RWPE2 (cell line): Measurements from ENCODE around the gene ELFN1.

Source experiments
- ATAC-seq: fragments of 200-7000 bp; cut with Tn5 transposase; 3 replicates; pipeline ENCODE4 v1.9.1; 2021; ENCODE audit warnings: low read depth
- DNase-seq: peaks from one replicate; pipeline ENCODE4 v3.0.0-alpha.2; 2020; ENCODE audit warnings: low spot score
- H3K27ac ChIP-seq: fragments of 450-650 bp; 2 replicates; pipeline ENCODE4 v1.5.1; 2017; ENCODE audit warnings: mild to moderate bottlenecking; ENCODE audit not compliant: poor library complexity, severe bottlenecking
- H3K27me3 ChIP-seq: fragments of 250-450 bp; sonication (Bioruptor Pico); 2 replicates; pipeline ENCODE4 v1.5.1; 2021; ENCODE audit warnings: mild to moderate bottlenecking, moderate library complexity; ENCODE audit not compliant: insufficient read depth, poor library complexity, severe bottlenecking
- H3K36me3 ChIP-seq: fragments of 250-450 bp; sonication (Bioruptor Pico); 2 replicates; pipeline ENCODE4 v1.5.1; 2020; ENCODE audit warnings: low read depth, mild to moderate bottlenecking, moderate library complexity
- H3K4me1 ChIP-seq: fragments of 250-450 bp; sonication (Bioruptor Pico); 2 replicates; pipeline ENCODE4 v1.5.1; 2021; ENCODE audit warnings: mild to moderate bottlenecking, moderate library complexity; ENCODE audit not compliant: insufficient read depth, poor library complexity, severe bottlenecking
- H3K4me3 ChIP-seq: fragments of 250-450 bp; sonication (Bioruptor Pico); 2 replicates; pipeline ENCODE4 v1.5.1; 2021; ENCODE audit warnings: mild to moderate bottlenecking, moderate library complexity; ENCODE audit not compliant: severe bottlenecking
- H3K9me3 ChIP-seq: fragments of 250-450 bp; sonication (Bioruptor Pico); 2 replicates; pipeline ENCODE4 v1.5.1; 2021; ENCODE audit warnings: mild to moderate bottlenecking, moderate library complexity; ENCODE audit not compliant: severe bottlenecking
- CTCF ChIP-seq: fragments of 450-650 bp; IDR thresholded peaks from one replicate; pipeline ENCODE4 v1.5.1; 2017; ENCODE audit warnings: mild to moderate bottlenecking, moderate library complexity; ENCODE audit not compliant: poor library complexity, severe bottlenecking

ELFN1 gene

GRCh38 chr7:1685000-1685624, 15.0 kb downstream of the ELFN1 start:
- Histone ChIP-seq H3K27me3 (no peaks in the 10 kb centered on the region), H3K9me3 (peaks cover 9% of the 10 kb centered on the region), H3K27ac (no peak overlapping the region), H3K4me1 (no peaks in the 10 kb centered on the region), H3K4me3 (no peak overlapping the region), H3K36me3 (no peaks in the 10 kb centered on the region)
- no peak for TF ChIP-seq CTCF
- ATAC-seq (no peak), DNase-seq (no peak)

- TF ChIP-seq CTCF: no peak
- H3K9me3 ChIP-seq: peaks cover 7% of the 10 kb centered on the region
- DNase-seq (no peak), ATAC-seq (no peak)
- no peaks in the 10 kb centered on the region for H3K27me3 ChIP-seq
- H3K4me1 ChIP-seq: no peaks in the 10 kb centered on the region
- H3K27ac ChIP-seq: no peak overlapping the region
- no peak overlapping the region for H3K4me3 ChIP-seq
- no peaks in the 10 kb centered on the region for H3K36me3 ChIP-seq
These were observed 18.5 kb downstream of the ELFN1 start for GRCh38 chr7:1688542-1688941.

DNA sequence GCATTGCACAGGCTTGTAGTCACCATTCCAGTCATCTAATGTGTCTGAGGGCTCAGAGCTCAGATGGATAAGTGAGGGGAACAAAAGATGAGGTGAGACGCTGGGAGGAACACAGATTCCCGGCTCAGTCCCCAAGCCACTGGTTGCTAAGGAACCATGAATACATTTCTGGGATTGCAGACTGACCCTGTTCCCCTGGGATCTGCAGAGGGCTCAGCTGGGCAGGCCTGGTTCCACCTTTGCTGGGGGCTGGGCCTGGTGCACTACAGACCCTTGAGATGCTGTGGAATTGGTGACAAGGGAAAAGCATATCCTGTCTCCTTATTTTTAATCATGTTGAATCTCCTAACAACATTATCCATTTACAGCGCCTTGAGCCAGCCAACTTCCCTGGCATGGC, 19.2 kb downstream of the ELFN1 start:
- no peak overlapping the region for H3K27ac ChIP-seq
- no peak overlapping the region for H3K4me3 ChIP-seq
- no peaks in the 10 kb centered on the region for H3K27me3 ChIP-seq
- no peak for ATAC-seq
- H3K4me1 ChIP-seq: no peaks in the 10 kb centered on the region
- no peaks in the 10 kb centered on the region for H3K36me3 ChIP-seq
- DNase-seq: peak; percentile 12
- TF ChIP-seq CTCF: no peak
- peaks cover 5% of the 10 kb centered on the region for H3K9me3 ChIP-seq

GRCh38 chr7:1690359-1690958, 20.4 kb downstream of the ELFN1 start:
- no peak for TF ChIP-seq CTCF
- DNase-seq (peak; percentile 0), ATAC-seq (no peak)
- Histone ChIP-seq H3K4me3 (no peak overlapping the region), H3K27me3 (no peaks in the 10 kb centered on the region), H3K36me3 (no peaks in the 10 kb centered on the region), H3K27ac (no peak overlapping the region), H3K9me3 (no peaks in the 10 kb centered on the region), H3K4me1 (no peaks in the 10 kb centered on the region)

GRCh38 chr7:1691096-1691495, 21.0 kb downstream of the ELFN1 start:
- no peak for TF ChIP-seq CTCF
- Histone ChIP-seq H3K4me1 (no peaks in the 10 kb centered on the region), H3K9me3 (no peaks in the 10 kb centered on the region), H3K27ac (no peak overlapping the region), H3K4me3 (no peak overlapping the region), H3K36me3 (no peaks in the 10 kb centered on the region), H3K27me3 (no peaks in the 10 kb centered on the region)
- ATAC-seq (no peak), DNase-seq (peak; percentile 22)
